HG03280 (cell line): ENCODE measurements around the gene SLIT1.

Experiments
- ATAC-seq: cut with Tn5 transposase; IDR thresholded peaks from one replicate; pipeline ENCODE4 v1.9.1; 2021; ENCODE audit warnings: mild to moderate bottlenecking, moderate library complexity; ENCODE audit not compliant: unreplicated experiment

The SLIT1 gene

GRCh38 chr10:97119058-97119745 is 66.6 kb downstream of the SLIT1 start:
- ATAC-seq: no peak

GRCh38 chr10:97117372-97117771 is 68.4 kb downstream of the SLIT1 start:
- no peak for ATAC-seq

DNA sequence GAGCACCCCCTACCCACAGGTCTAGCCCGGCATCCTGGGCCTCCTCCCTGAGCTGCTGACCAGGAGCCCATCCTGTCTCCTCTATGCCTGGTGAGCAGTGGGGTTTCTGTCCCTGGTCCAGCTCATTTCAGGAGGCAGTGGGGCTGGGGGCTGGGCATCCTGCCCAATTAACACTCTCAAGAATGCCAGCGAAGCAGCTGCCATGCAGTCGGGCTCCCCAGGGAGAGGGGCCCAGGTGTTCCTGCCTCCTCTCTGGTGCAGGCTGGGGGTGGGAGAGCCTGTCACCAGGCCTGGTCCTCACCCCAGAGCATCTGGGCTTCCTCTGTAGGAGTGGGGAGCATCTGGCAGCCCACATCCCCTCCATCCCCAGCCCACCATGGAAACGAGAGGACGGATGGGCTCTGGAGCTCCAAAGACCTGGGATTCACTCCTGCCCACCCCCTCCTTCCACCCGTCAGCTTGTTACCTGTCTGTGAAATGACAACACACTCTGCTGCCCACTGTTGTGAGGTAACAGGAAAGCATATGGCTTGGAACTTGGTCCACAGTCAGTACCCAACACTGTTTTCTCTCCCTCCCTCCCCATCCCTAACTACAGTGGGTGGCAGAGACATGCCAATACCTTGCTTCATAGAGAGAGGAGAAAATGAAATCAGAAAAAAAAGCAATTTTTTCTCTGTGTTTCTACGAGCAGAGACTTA is 69.1 kb downstream of the SLIT1 start:
- ATAC-seq: no peak

DNA sequence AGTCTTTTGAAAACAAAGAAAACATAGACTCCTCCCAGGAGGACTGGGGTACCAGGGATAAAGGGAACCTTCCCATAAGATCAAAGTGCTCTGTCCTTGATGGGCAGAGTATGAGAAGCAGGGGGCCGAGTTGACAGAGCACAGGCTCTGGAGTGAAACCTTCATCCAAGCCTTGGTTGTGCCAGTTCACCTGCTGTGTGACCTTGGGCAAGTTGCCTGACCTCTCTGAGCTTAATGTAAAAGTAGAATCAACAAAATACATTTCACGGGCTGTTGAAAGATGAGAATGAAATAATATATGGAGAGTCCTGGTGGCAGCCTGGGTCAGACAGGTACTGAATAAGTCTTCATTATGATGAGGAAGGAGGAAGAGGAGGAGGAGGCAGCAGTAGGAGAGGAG is 69.9 kb downstream of the SLIT1 start:
- ATAC-seq: no peak

DNA sequence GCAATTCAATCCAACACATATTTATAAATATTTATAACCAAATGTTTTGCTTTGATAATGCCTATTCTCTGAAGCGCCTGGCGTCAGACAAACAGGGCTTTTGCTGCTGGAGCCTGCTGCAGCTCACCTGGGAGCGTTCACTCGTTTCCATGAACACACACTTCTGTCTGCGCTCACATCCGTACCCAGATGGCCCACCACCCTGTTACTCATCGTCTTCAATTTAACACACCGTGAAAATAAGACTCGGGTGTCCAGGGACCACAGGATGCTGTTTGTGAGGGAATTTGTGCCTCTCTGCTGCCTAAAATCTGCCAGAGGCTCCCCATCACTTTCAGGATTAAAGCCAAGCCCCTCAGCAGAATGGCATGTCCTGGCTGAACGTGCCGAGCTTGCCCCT is 74.1 kb downstream of the SLIT1 start:
- ATAC-seq: no peak

DNA sequence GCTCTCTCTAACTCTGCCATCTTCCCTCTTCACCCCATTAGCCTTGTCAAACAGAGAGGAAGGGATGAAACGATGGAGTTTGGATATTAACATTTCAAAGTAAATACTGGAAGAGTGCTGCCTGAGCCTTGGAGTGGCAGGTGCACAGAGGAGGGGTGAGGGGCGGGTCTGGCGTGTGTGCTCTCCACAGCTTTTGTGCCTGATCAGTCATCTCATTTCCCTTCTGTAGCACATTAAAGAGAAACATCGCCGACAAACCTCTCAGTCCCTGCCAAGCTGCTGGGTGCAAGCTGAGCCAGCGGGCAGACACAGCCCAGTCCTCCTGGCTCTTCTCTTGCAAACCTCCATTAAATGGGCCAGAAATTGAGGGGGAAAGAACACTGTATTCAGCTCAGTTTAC is 76.2 kb downstream of the SLIT1 start:
- ATAC-seq: no peak

GRCh38 chr10:97107551-97107950 is 78.2 kb downstream of the SLIT1 start:
- no peak for ATAC-seq

- no peak for ATAC-seq
Observed at GRCh38 chr10:97106207-97106606, 79.6 kb downstream of the SLIT1 start.

- no peak for ATAC-seq
Observed at GRCh38 chr10:97105303-97105702, 80.5 kb downstream of the SLIT1 start.

GRCh38 chr10:97103316-97104080 is 82.3 kb downstream of the SLIT1 start:
- no peak for ATAC-seq

- no peak for ATAC-seq
Observed at GRCh38 chr10:97102441-97102840, 83.3 kb downstream of the SLIT1 start.

GRCh38 chr10:97101166-97101940 is 84.4 kb downstream of the SLIT1 start:
- no peak for ATAC-seq

DNA sequence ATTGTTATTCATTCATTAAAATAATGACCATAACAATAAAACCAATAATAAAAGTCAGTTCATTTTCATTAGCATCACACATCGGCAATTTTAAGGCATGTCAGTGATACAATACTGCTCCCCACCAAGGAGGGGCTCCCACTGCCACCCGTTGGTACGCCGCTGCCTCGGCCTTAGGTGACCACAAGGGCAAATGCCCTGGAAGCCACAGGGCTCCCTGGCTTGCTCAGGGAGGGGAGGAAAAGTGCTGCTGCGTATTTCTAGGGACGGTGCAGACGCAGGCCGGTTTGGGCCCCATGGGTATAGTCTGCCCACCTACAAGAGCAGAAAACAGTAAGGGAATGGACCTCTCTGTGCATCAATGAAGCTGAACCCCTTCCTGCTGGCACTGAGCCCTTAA is 85.1 kb downstream of the SLIT1 start:
- ATAC-seq: no peak

DNA sequence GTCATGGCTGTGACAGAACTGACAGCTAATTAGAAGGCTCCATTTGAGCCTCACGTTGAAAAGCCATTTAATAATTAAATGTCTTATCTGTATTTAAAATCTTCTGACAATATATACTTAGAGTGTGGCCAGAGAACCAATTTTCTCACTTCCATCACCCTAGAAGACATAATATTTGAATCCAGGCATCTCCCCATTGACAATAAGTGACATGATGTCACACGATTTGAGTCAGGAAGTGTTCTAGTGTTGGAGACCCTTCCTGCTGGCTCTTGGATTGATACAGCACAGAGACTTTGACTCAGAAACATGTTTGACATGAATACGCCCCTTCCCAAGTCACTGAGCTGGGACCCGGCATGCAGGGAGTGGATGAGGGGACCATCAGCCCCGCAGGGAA is 85.9 kb downstream of the SLIT1 start:
- no peak for ATAC-seq

DNA sequence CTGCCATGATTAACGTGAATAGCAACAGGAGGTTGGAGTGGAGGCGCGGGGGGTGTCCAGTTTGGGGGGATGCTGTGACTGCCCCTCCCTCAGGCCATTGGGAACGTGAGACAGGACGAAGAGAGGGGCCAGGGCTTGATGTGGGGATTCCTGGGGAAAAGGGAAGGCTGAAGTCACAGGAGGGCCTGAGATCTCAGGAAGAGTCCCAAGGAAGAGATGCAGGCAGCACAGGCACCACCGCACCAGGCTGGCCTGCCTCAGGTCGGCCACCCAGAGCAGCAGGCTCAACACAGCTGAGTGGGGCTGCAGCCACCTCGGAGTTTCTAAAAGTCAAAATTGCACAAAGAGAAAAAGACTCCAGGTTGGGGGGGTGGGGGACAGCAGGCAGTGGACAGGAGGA is 86.7 kb downstream of the SLIT1 start:
- ATAC-seq: no peak

DNA sequence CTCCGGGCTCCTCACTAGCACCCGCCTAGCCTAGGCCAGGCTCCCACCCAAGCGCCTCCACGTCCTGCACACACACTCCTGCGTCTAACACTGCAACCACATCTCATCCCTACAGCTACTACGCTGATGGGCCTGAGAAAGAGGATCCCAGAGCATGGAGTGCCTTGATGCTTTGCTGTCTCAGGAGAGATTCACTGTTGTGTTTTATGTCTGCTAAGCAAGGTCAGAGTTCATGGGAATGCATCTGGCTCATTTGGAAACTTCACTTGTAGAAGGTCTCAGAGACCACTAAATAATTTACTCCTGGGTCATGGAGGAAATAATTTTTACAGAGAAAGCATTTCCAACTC is 88.7 kb downstream of the SLIT1 start:
- no peak for ATAC-seq

DNA sequence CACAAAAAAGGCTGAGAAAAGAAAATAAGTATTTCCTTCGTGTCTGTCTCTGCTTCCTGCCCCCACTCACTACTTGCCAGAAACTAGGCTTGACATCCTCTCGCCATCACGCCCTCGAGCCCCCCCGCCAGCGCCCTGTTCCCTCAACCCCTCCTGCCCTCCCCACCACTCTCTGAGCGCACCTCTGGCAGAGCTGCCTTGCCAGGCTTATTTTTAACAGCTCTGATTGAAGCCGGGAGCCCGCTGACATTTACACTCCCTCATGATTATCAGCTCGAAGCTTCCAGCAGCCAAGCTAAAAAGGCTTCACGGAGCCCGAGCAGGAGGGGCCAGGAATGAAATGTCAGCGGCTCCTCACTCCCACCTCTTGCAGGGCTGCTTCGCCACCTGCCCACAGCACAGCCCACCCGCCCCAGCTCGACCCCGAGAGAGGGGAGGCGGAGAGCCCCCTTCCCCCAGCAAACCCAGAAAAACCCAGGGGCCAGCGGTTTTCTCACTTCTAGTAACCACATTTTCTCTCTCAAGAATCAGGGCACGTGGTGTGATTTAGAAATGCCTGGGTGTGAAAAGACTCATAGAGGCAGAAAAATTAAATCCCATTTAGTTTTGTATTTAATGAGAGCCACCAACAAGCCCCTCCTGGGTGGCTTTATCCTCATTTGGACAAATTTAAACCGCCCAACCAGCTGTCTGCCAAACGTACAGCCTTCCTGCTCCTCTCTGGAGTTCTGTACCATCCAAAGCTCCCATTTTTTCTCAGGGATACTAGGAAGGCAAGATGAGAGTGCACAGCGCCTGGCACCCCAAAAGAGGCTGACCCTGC is 89.3 kb downstream of the SLIT1 start:
- ATAC-seq: no peak

- ATAC-seq: no peak
Observed at GRCh38 chr10:97095701-97096260, 90.0 kb downstream of the SLIT1 start.

DNA sequence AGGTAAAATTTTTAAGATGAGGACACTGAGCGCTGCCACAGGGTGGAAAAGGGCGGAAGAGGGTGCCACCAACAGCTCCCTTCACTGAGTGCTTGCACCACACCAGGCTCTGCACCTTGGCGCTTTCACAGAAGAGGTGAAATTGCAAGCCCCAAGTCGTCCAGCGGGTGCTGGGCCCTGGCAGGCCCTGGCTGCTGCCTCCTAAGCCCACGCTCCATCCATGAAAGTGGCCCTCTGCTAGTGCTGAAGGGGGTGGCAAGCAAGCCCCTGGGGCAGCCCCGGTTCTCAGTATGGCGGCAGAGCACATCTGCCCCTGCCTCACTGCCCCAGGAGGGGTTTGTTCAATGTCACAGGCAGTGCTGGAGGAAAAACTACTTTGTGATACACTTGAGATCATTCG is 95.1 kb downstream of the SLIT1 start:
- ATAC-seq: no peak

DNA sequence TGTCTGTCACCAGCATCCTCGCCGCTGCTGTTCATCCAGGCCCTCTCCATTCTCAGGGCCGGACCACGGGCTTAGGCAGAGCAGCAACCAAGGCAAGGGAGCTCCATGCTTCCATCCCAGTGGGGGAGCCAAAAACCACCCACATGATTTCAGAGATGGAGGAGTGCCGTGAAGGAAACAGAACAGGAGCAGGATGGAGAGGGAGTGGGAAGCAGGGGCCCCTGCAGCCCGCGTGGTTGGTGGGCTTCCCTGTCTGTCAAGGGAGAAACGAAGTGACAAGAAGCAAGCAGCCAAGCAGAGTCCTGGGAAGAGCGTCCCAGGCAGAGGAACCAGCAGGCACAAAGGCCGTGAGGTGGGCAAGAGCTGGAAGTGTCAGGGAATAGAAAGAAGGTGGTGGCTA is 95.7 kb downstream of the SLIT1 start:
- no peak for ATAC-seq
